OCI-M1 (cell line): ENCODE data around the gene C18orf32.
"Not testable (repeated sequence)": the region's sequence is repeated elsewhere in the genome, so short reads cannot be mapped to it uniquely, and the experiment has no call there.

Experiments
- DNase-seq: peaks from one replicate; lab custom pipeline; 2025; lab: John Stamatoyannopoulos, UW

The C18orf32 gene

DNA sequence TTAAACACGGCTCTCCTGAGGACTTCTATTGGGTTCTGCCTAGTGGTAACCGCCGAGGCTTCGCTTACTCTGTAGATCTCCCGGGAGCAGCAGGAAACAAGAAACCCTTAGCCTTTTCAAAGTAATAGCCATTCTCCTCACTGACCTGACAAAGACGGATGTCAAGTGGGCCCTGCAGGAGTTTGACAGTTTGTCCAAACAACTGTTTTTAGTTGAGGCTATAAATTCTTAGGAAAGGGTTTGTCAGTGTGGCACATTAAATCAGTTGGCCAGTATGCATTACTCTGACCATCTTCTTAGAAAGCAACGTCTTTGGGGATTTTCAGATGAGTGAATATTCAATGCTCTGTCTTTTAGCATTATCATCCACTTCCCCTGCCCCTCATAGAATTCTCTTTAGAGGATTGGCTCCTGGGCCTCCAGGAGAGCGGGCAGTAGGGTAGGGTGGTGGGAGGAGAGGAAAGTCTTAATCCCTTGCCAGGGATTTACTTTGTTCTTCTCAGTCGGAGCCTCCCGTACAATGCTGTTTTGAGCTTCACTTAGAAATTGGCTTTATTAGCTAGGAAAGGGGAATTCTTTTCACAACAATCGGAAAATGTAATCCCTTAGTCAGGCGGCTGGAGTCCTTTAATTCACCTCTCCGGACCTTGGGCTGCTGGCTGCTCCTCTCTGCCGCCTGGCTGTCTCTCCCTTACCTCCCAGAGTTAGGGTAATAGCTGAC is 13.3 kb upstream of the C18orf32 start:
- DNase-seq, result no peak

DNA sequence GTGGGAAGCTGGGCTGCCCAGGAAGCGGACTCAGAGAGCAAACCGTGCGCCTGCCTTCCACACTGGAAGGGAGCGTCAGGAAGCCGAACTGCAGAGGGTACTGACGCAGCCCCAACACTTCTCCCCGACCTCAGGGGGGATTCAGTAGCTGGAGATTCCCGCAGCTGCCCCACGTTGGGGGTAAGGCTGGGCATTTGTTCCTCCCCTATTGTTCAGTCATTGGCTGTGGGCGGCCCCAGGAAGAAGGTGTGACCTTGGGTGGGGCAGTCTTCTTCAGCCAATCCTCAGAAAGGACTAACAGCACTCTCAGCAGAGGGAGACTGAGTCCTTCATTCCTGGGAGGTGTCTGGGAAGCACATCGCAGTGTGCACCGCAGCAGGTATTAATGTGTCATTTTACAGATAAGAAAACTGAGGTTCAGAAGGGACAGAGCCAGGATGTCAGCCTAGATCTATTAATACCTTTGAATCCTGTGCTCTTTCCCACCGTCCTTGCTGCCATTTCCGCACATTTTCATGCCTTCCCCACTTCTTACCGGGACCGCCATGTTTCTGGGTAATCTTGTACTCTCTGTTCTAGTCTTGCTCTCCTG is 12.1 kb upstream of the C18orf32 start:
- no peak for DNase-seq

- no peak for DNase-seq
These were observed 8.4 kb upstream of the C18orf32 start for GRCh38 chr18:49495480-49495879.

DNA sequence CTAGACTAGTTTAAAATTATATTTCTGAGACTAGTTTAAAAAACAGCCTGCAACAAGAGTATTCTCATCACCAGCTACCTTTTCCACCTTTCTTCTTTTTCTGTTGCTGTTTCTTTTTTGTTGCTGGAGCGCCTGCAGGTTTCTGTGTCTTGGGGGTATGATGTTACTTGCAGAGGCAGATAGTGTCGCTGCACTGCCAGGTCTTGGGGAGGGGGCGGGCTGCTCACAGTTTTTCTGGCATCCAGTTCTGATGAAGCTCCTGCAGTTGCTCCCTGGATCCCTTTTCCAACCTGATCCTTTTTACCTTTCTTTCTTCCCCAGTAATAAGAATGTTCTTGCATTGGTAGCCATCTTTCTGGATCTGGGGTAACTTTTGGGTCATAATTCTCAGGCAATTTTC is 8.0 kb upstream of the C18orf32 start:
- no peak for DNase-seq

GRCh38 chr18:49494660-49495059 is 7.6 kb upstream of the C18orf32 start:
- DNase-seq, result no peak

- no peak for DNase-seq
These were observed 5.6 kb upstream of the C18orf32 start for GRCh38 chr18:49492694-49493033.

- DNase-seq, result peak; percentile 97
These were observed 5.0 kb upstream of the C18orf32 start, which contains the start of gene RPL17 for GRCh38 chr18:49491857-49492693. RPL17 (minus strand) TSS chr18:49492465.

DNA sequence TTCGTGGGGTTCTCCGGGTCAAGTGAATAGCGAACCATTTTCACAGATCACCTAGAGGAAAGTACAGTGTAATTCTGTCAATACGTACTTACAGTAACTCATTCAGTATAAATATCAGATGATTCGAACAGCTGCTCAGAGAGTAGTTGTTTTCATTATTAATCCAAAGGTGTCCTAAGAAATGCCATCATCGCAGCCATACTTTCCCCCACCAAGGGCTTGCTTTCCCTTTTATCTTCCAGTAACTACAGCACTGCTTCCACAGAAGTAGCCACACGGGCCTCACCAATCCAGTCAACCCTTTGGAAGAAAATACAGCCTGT is 4.5 kb upstream of the C18orf32 start:
- DNase-seq, result no peak

GRCh38 chr18:49490246-49490762 is 3.3 kb upstream of the C18orf32 start:
- DNase-seq, result no peak

DNA sequence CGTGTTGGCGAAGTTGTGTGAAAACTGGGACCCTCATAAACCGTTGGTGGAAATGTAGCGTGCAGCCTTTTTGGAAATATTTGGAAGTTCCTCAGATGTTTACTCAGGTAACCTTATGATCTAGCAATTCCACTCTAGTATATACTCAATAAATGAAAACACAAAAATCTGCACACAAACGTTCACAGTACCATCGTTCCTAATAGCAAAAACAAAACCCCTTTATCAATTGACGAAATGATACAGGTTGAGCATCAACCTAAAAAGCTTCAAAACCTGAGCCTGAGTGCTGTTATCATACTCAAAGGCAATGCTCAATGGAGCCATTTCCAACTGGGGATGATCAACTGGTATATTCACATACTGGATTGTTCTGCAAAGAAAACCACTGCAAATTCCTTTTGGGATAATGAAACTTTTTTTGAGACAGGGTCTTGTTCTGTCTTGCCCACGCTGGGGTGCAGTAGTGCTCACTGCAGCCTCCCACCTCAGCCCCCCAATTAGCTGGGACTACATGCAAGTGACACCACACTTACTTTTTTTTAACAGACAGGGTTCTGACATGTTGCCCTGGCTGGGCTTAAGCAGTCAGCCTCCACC is 777 bp upstream of the C18orf32 start:
- no peak for DNase-seq

DNA sequence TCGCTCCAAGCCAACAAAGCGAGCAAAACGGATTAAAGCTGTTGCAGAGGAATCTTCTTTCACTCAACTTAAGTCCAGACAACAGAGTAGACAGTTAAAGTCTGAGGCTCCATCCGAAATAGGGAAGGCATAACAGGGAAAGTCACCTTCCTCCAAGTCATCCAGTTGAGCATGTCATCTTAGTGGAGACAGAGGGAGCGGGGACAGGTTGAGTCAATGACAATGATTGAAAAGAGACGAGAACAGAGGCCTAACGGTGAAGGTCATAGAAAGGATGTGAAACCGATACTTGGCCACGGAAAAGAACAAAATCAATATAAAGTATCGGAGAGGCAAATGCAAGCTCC is 455 bp downstream of the C18orf32 start:
- peak; percentile 70 for DNase-seq

GRCh38 chr18:49486134-49486533 is 900 bp downstream of the C18orf32 start:
- DNase-seq, result peak; percentile 54

- DNase-seq, result no peak
These were observed 3.8 kb downstream of the C18orf32 start for GRCh38 chr18:49483198-49483597.

DNA sequence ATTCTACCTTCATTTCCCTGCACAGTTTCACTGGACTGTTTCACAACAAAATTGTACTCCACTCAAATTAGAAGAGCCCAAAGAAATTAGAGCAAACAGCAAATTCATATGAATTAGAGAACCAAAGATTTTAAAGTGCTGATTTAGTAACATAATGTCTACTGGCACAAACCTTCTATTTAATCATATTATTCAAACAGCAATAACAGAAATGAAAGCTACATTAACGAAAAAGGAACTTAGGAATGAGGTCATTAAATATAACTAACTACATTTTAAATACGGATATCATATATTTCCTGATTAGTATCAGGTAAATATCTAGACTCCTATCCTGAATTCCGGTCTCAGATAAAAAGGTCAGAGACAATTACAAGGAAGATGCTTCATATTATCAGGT is 5.1 kb downstream of the C18orf32 start:
- DNase-seq, result no peak

- no peak for DNase-seq
These were observed 5.7 kb downstream of the C18orf32 start for GRCh38 chr18:49481317-49481716.

- DNase-seq, result no peak
These were observed 7.5 kb downstream of the C18orf32 start for GRCh38 chr18:49479381-49480137.

GRCh38 chr18:49476664-49477411 is 10.2 kb downstream of the C18orf32 start:
- peak; percentile 84 for DNase-seq

DNA sequence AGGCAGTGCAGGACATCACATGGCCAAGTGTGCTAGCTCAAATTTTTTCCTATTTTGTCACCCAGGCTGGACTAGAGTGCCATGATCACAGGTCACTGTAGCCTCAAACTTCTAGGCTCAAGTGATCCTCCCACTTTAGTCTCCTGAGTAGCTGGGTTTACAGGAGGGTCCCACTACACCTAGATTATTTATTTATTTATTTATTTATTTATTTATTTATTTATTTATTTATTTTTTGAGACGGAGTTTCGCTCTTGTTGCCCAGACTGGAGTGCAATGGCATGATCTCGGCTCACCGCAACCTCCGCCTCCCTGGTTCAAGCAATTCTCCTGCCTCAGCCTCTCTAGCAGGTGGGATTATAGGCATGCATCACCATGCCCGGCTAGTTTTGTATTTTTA is 12.1 kb downstream of the C18orf32 start:
- not testable (repeated sequence) for DNase-seq

GRCh38 chr18:49473721-49474120 is 13.3 kb downstream of the C18orf32 start:
- DNase-seq, result no peak

GRCh38 chr18:49472459-49472858 is 14.6 kb downstream of the C18orf32 start:
- DNase-seq, result no peak

DNA sequence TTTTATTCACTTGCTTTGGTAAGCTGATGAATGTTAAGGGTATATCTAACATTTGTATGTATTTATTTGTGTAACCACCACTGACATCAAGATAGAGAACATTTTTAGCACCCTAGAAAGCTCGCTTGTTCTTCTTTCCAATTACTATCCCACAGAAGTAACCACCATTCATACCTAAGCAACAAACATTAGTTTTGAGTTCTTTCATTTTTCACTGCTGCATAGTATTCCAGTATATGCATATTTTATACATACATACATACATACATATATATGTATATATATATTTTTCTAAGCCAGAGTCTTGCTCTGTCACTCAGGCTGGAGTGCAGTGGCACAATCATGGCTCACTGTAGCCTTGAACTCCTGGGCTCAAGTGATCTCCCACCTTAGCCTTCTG is 15.5 kb downstream of the C18orf32 start:
- DNase-seq, result no peak
